ENCODE measurements around the gene DCAF5. TPM values are rescaled to one million over a fixed set of nuclear protein-coding genes. Genes with fewer than 3 reads are reported as not detected.
A peak's percentile ranks its signal among the peaks of the same experiment; 100 is the strongest.

Gene DCAF5
- total RNA-seq, 1 donor from 2014 or later: 48.6 TPM

DNA sequence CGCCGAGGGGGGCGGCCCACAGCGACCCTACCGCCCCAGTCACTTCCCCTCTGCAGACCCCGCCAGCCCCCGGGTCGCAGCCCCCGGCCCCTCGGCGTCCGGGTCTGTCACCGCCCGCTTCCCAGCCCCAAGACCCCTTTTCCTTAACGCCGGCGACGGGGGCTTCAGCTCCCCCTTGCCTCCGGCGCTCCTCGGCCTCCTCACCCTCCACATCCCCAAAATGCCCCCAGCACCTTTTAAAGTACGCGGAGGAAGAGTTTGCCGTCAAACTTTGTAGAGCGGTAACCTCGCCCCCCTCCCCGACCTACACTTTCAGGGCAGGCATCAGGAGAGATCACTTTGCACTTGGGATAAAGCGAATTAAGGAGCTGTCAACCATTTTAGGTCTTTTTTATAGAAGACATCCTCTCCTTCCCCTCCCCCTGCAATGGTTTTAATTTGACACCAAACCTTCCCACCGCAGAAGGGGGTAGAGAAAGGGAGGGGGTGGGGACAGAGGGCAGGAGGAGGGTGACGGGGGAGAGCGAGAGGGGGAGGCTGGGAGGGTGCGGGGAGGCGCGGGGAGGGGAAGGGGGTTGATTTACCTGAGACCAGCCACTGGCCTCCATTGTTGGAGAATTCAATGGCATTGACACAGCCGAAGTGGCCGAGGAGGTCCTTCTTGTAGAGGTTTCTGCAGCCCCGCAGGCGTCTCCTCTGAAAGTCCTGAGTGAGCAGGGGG, 578 bp downstream of the DCAF5 start:
- TF ChIP-seq, protein P1, sequence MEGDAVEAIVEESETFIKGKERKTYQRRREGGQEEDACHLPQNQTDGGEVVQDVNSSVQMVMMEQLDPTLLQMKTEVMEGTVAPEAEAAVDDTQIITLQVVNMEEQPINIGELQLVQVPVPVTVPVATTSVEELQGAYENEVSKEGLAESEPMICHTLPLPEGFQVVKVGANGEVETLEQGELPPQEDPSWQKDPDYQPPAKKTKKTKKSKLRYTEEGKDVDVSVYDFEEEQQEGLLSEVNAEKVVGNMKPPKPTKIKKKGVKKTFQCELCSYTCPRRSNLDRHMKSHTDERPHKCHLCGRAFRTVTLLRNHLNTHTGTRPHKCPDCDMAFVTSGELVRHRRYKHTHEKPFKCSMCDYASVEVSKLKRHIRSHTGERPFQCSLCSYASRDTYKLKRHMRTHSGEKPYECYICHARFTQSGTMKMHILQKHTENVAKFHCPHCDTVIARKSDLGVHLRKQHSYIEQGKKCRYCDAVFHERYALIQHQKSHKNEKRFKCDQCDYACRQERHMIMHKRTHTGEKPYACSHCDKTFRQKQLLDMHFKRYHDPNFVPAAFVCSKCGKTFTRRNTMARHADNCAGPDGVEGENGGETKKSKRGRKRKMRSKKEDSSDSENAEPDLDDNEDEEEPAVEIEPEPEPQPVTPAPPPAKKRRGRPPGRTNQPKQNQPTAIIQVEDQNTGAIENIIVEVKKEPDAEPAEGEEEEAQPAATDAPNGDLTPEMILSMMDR (IDR thresholded peaks at IDR 0.05): no peak
- no peak for TF ChIP-seq POLR2A (IDR thresholded peaks at IDR 0.05)
- TF ChIP-seq POLR2AphosphoS5 (IDR thresholded peaks at IDR 0.05; ENCODE audit: insufficient read depth in 1 of 2, low read depth in 1 of 2): no peak
- peaks cover 30% of the 10 kb centered on the region for H3K4me1 ChIP-seq
- DNase-seq (ENCODE audit: extremely low spot score in 2 of 2): no peak
- H3K27ac ChIP-seq: peak overlapping the region; percentile 96
- no peaks in the 10 kb centered on the region for H3K36me3 ChIP-seq
- H3K27me3 ChIP-seq: no peaks in the 10 kb centered on the region
- intact Hi-C loops (cut with DNase I): no loop called here
- no peaks in the 10 kb centered on the region for H3K9me3 ChIP-seq
- H3K4me3 ChIP-seq: peak overlapping the region; percentile 82 to 97

DNA sequence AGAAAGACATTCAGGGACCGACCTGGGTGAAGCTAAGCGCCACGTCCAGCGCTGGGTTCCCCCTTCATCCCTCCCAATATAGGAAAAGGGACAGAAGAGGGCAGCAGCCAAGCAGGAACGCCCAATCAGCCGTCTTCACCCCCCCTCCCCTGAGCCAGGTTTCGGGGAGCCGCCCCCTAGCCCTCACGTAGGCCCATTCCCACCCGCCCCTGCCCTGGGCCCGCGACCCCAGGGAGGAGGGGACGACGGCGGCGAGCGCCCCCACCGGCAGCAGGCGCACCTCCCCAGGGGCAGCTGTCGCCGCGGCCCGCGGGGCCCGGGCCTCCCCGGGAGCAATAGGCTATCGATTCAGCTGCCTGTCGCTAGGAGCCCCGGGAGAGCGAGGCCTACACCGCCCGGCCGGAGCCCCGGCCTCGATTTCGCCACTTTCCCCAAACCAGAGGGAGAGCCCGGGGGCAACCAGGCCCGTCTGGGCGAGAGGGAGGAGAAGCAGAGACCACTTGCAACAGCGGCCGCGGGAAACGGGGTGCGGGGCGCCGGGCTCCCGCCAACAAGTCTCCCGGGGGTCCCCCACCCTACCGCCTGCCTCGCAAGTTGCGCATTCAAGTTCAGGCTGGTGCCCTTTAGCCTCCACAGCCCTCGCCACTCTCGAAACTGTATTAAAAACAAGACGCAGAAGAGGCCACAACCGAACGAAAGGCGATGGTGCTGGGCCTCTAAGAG, 1.3 kb downstream of the DCAF5 start:
- no peak for DNase-seq (ENCODE audit: extremely low spot score in 2 of 2)
- Histone ChIP-seq H3K4me3 (peak overlapping the region; percentile 82 to 97), H3K27me3 (no peaks in the 10 kb centered on the region), H3K36me3 (no peaks in the 10 kb centered on the region), H3K9me3 (no peaks in the 10 kb centered on the region), H3K27ac (peak overlapping the region; percentile 96), H3K4me1 (peaks cover 37% of the 10 kb centered on the region)
- intact Hi-C loops (cut with DNase I): no loop called here
- TF ChIP-seq, protein P1 (IDR thresholded peaks at IDR 0.05): peak; percentile 21 to 33 (median 29)
- peak in 1 of 2 donors; percentile 58 for TF ChIP-seq POLR2AphosphoS5 (IDR thresholded peaks at IDR 0.05; ENCODE audit: insufficient read depth in 1 of 2, low read depth in 1 of 2)
- TF ChIP-seq POLR2A (IDR thresholded peaks at IDR 0.05): peak in 1 of 2 donors; percentile 3

DNA sequence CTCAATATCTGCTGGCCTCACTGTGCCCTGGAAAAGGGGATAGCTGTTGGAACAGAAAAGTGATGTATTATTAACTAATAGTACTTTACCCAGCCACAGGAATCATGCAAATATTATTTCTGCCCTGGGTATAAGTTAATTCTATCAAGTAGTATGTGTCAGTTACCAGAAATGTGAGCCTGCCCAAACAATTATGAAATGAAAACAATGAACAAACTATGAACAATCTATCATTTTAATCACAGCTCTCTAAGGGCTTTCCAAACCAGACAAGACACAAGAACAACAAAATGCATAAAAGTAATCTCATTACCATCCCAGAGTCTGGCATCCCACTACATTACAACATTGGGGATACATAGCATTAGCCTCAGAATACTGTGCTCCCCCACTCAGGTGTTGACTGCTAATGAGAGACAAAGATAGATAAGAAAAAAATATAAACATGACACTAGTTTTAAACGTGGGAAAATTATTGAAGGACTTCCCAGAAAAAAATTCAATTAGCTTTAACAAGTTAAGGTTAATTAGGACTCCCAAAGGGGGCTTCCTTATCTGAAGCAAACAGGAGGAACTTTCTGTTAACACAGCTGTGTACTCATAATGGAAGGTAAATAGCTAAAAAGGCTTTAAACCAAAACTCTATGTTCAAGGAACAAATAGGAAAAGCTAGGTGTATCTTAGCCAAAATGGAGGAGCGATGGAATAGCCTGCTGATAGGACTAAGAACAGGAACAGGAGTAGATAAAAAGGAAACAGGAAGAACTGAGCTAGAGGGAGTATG, 3.3 kb downstream of the DCAF5 start:
- Histone ChIP-seq H3K36me3 (no peaks in the 10 kb centered on the region), H3K4me3 (no peak overlapping the region), H3K9me3 (no peaks in the 10 kb centered on the region), H3K4me1 (peaks cover 41% of the 10 kb centered on the region), H3K27me3 (no peaks in the 10 kb centered on the region), H3K27ac (peak overlapping the region; percentile 3)
- no peak for TF ChIP-seq POLR2AphosphoS5 (IDR thresholded peaks at IDR 0.05; ENCODE audit: insufficient read depth in 1 of 2, low read depth in 1 of 2)
- TF ChIP-seq POLR2A (IDR thresholded peaks at IDR 0.05): no peak
- TF ChIP-seq, protein P1 (IDR thresholded peaks at IDR 0.05): no peak
- no peak for DNase-seq (ENCODE audit: extremely low spot score in 2 of 2)
- intact Hi-C loops (cut with DNase I): no loop called here

DNA sequence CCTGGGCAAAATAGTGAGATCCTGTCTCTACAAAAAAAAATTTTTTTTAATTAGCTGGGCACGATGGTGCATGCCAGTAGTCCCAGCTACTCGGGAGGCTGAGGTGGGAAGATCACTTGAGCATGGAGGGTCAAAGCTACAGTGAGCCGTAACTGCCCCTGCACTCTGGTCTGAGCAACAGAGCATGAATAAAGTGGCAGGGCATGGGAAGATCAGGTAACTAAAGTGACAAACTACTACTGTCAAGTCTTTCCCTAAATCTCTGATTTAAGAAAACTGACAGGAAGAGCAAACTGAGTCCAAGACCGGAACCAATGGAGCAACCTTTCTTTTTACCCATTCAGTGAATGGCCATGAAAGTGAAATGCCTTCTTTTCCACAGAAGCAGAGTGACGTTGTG, 10.8 kb downstream of the DCAF5 start:
- no peak for DNase-seq (ENCODE audit: extremely low spot score in 2 of 2)
- intact Hi-C loops (cut with DNase I): no loop called here
- H3K4me1 ChIP-seq: peaks cover 50% of the 10 kb centered on the region
- no peak overlapping the region for H3K4me3 ChIP-seq
- TF ChIP-seq POLR2AphosphoS5 (IDR thresholded peaks at IDR 0.05; ENCODE audit: insufficient read depth in 1 of 2, low read depth in 1 of 2) (no peak), POLR2A (IDR thresholded peaks at IDR 0.05) (no peak)
- TF ChIP-seq, protein P1 (IDR thresholded peaks at IDR 0.05): no peak
- H3K27ac ChIP-seq: no peak overlapping the region
- no peaks in the 10 kb centered on the region for H3K9me3 ChIP-seq
- no peaks in the 10 kb centered on the region for H3K36me3 ChIP-seq
- no peaks in the 10 kb centered on the region for H3K27me3 ChIP-seq

Measured in vagina (tissue), 2 donors.